GM10266 (cell line): ENCODE results near the gene ZNF563.

Experiments used
- DNase-seq: peaks from one replicate; pipeline ENCODE4 v3.0.0; 2012; ENCODE audit errors: extremely low spot score
- TF ChIP-seq, protein P1 (sequence below): IDR thresholded peaks from 2 replicates; pipeline ENCODE4 v1.5.1; 2012; ENCODE audit warnings: mild to moderate bottlenecking, low read depth; ENCODE audit not compliant: control insufficient read depth, insufficient read depth; ENCODE audit errors: missing control alignments

The ZNF563 gene

DNA sequence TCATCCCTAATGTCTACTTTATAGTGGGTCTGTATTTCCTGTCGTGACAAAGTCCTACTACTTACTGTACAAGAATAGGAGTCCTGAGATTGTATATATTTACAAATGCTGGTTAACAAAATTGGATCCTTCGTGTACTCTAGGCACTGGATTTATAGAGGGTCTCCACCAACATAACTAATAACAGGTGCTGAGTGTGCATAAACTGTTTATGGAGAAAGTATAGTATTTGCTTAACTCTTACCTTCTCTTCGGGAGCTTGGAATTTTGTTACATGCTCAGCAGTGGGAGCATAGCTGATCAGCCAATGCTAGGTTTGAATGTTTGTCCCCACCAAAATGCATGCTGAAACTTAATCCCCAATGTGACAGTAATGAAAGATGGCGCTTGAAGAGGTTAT is 19.9 kb upstream of the ZNF563 start:
- TF ChIP-seq, protein P1, sequence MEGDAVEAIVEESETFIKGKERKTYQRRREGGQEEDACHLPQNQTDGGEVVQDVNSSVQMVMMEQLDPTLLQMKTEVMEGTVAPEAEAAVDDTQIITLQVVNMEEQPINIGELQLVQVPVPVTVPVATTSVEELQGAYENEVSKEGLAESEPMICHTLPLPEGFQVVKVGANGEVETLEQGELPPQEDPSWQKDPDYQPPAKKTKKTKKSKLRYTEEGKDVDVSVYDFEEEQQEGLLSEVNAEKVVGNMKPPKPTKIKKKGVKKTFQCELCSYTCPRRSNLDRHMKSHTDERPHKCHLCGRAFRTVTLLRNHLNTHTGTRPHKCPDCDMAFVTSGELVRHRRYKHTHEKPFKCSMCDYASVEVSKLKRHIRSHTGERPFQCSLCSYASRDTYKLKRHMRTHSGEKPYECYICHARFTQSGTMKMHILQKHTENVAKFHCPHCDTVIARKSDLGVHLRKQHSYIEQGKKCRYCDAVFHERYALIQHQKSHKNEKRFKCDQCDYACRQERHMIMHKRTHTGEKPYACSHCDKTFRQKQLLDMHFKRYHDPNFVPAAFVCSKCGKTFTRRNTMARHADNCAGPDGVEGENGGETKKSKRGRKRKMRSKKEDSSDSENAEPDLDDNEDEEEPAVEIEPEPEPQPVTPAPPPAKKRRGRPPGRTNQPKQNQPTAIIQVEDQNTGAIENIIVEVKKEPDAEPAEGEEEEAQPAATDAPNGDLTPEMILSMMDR = no peak
- DNase-seq = no peak

DNA sequence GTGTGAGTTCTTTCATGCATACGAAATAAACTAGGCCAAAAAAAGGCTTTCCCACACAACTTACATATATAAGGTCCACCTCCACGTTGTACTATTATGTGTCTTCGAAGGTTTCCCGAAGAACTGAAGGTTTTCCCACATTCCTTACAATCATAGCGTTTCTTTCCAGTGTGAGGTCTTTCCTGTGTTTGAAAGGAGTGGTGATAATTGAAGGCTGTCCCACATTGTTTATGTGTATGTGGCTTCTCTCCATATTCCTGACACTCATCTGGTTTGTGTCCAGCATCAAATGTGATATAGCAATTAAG is 17.4 kb upstream of the ZNF563 start:
- DNase-seq = no peak
- TF ChIP-seq, protein P1 = no peak

DNA sequence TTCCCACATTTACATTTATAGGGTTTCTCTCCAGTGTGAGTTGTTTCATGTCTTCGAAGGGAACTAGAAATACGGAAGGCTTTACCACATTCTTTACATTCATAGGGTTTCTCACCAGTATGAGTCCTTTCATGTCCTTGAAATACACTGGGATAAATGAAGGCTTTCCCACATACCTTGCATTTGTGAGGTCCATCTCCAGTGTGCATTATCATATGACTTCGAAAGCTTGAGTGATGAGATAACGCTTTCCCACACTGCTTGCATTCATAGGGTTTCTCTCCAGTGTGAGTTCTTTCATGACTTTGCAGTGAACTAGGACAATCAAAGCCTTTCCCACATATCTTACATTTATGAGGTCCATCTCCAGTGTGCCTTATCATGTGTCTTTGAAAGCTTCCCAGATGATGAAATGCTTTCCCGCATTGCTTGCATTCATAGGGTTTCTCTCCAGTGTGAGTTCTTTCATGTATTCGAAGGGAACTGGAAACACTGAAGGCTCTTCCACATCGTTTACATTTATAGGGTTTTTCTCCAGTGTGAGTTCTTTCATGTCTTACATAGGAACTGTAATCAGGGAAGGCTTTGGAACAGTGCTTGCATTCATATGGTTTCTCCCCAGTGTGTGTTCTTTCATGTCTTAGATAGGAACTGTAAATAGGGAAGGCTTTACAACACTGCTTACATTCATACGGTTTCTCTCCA is 16.9 kb upstream of the ZNF563 start:
- TF ChIP-seq, protein P1 = no peak
- DNase-seq = no peak

DNA sequence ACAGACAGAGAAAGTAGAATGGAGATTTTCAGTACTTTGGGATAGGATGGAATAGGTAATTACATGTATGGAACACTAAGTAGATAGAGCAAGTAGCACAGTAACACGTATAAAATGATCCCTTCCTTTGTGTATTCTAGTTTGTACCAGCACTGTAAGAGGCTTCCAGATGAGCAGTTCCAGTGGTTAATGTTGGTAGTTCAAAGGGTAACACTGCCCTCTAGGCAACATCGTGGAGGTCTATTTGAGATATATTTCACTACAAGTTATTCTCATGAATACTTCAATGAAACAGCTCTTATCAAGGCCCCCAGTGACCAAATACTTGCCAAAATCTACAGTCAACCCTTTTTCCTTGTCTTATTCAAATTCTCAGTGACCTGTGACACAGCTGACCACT is 13.5 kb upstream of the ZNF563 start:
- TF ChIP-seq, protein P1 = peak; percentile 24
- no peak for DNase-seq

DNA sequence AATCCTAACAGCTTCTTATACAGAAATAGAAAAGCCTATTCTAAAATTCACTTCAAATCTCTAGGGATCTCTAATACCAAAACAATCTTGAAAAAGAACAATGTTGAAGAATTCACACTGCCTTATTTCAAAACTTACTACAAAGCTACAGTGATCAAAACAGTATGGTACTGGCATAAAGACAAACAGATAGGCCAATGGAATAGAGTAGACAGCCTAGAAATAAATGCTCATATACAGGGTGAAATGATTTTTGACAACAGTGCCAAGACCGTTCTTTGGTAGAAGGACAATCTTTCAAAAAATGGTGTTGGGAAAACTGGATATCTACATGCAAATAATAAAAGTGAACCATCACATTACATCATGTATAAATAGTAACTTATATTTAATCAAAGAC is 11.8 kb upstream of the ZNF563 start:
- no peak for DNase-seq
- TF ChIP-seq, protein P1 = no peak

DNA sequence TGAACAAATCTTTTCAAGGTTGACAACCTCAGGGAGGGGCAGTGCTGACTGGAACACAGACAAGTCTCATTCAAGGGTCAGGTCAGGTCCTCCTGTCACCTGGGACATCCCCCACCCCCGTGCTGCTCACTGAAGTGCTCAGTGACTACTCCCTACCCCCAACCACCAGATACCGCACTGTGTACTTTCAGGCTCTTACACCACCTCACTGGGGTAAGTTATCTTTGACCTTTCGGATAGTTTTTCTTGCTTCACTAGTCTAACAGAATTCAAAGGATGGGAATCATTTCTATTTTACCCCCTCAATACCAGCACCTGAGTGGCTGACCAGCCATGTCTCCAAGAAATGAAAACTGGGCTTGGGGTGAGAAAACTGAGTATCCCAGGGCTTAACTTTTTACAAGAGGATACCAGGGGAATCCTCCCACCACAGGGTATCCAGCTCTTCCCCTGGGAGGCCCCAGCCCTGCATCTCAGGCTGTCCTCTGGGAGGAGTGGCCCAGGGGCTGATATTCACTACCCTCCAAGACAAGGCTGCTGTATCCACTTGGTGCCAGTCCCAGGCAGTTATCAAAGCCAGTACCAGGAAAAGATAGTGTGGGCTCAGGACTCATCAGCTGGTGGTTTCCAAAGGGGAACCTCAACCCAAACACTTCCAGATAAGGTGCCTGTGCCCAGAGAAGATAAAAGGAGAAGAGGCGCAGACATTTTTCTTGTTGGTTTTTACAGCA is 2.1 kb downstream of the ZNF563 start:
- TF ChIP-seq, protein P1 = no peak
- peak; percentile 85 for DNase-seq

DNA sequence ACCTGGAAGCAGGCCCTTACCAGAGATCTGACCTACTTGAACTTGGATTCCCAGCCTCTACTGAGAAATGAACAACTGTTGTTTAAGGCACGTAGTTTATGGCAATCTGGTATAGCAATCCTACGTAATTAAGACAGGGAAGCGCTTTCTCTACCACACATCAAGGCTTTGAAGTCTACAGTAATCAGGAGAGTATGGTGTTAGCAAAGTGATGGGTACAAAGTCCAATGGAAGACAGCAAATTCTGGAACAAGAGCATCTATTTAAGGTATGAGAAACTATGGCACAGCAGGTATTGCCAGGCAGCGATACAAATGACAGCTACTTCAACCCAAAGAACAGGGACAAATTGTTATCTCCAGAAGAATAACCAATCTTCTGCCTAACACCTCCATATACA is 3.1 kb downstream of the ZNF563 start:
- TF ChIP-seq, protein P1 = no peak
- no peak for DNase-seq
